HepG2 (cell line): ENCODE results near the gene STOML3. TPM values are rescaled to one million over a fixed set of nuclear protein-coding genes. Genes with fewer than 3 reads are reported as not detected.
"Not testable (repeated sequence)": the region's sequence is repeated elsewhere in the genome, so short reads cannot be mapped to it uniquely, and the experiment has no call there.

Experiments
- BRD4 ChIP-seq: sonication (generic); formaldehyde crosslinking; IDR thresholded peaks from 2 replicates; pipeline ENCODE4 v1.4.0; 2020; ENCODE audit warnings: missing genetic modification reagents
- FOXA1 ChIP-seq, 2 experiments: fragments of 450-650 bp in 1 of 2; sonication (generic) in 1 of 2; formaldehyde crosslinking in 1 of 2; IDR thresholded peaks; 2 replicates each; pipeline versions ENCODE4 v1.4.0 to v1.6.1; 2016 to 2020; ENCODE audit warnings: missing genetic modification reagents in 1 of 2
- FOXA3 ChIP-seq: IDR thresholded peaks from 2 replicates; pipeline ENCODE4 v1.6.1; 2016; ENCODE audit warnings: missing genetic modification reagents, missing compliant biosample characterization
- GABPB1 ChIP-seq: IDR thresholded peaks from 2 replicates; pipeline ENCODE4 v1.6.1; 2016; ENCODE audit warnings: mild to moderate bottlenecking, missing genetic modification reagents, moderate library complexity, missing compliant biosample characterization
- KDM2A ChIP-seq: sonication (generic); formaldehyde crosslinking; IDR thresholded peaks from 2 replicates; pipeline ENCODE4 v1.4.0; 2020; ENCODE audit warnings: low read depth, missing genetic modification reagents, borderline replicate concordance
- SALL1 ChIP-seq: sonication (generic); formaldehyde crosslinking; IDR thresholded peaks from 2 replicates; pipeline ENCODE4 v1.8.0; 2022; ENCODE audit warnings: mild to moderate bottlenecking, missing genetic modification reagents
- polyA plus RNA-seq, 8 experiments: library from polyadenylated mRNA; depleted of rRNA in 3 of 8; stranded (reverse) in 7 of 8; unstranded in 1 of 8; fragments of >200 nt; fragmentation: Illumina TruSeq in 4 of 8; extraction: Trizol in 4 of 8; gene quantifications; 2 replicates each; pipeline versions ENCODE4 v1.2.1 to v1.2.3, GENCODE V29; 2011 to 2016; ENCODE audit warnings: low read depth in 4 of 8, missing spikeins in 1 of 8, mixed read lengths in 1 of 8; ENCODE audit not compliant: insufficient read depth in 1 of 8
- total RNA-seq, 5 experiments: library from RNA; depleted of rRNA; stranded (reverse); fragments of >200 nt; fragmentation: Illumina TruSeq; extraction: Trizol; gene quantifications; 2 replicates each; pipeline ENCODE4 v1.2.3, GENCODE V29; 2016; ENCODE audit warnings: low read depth in 1 of 5
- TF ChIP-seq, protein P1 (sequence below): IDR thresholded peaks from 2 replicates; pipeline ENCODE4 v1.4.0; 2020; ENCODE audit warnings: mild to moderate bottlenecking, missing genetic modification reagents
- TF ChIP-seq, protein P2 (sequence below): sonication (generic); formaldehyde crosslinking; IDR thresholded peaks from 2 replicates; pipeline ENCODE4 v1.5.1; 2020; ENCODE audit warnings: mild to moderate bottlenecking, missing genetic modification reagents, moderate library complexity

STOML3 gene
- total and polyA plus RNA-seq, 2 of the 13 experiments (the other 11 are each of a cell fraction or from before 2014, with no cell fraction given): not detected

DNA sequence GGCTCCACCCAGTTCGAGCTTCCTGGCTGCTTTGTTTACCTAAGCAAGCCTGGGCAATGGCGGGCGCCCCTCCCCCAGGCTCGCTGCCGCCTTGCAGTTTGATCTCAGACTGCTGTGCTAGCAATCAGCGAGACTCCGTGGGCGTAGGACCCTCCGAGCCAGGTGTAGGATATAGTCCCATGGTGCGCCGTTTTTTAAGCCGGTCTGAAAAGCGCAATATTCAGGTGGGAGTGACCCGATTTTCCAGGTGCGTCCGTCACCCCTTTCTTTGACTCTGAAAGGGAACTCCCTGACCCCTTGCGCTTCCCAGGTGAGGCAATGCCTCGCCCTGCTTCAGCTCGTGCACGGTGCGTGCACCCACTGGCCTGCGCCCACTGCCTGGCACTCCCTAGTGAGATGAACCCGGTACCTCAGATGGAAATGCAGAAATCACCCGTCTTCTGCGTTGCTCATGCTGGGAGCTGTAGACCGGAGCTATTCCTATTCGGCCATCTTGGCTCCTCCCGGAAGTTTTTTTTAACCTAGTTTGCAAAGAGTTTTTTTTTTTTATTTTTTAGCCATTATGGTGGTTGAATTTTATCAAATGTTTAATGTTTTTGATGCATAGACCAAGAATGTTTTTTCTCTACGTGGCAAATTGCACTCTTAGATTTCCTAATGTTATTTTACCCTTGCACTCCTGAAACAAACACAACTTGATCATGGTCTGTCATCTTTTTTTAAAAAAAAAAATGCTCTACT is 15.9 kb upstream of the STOML3 start (continued):
- TF ChIP-seq, protein P1, sequence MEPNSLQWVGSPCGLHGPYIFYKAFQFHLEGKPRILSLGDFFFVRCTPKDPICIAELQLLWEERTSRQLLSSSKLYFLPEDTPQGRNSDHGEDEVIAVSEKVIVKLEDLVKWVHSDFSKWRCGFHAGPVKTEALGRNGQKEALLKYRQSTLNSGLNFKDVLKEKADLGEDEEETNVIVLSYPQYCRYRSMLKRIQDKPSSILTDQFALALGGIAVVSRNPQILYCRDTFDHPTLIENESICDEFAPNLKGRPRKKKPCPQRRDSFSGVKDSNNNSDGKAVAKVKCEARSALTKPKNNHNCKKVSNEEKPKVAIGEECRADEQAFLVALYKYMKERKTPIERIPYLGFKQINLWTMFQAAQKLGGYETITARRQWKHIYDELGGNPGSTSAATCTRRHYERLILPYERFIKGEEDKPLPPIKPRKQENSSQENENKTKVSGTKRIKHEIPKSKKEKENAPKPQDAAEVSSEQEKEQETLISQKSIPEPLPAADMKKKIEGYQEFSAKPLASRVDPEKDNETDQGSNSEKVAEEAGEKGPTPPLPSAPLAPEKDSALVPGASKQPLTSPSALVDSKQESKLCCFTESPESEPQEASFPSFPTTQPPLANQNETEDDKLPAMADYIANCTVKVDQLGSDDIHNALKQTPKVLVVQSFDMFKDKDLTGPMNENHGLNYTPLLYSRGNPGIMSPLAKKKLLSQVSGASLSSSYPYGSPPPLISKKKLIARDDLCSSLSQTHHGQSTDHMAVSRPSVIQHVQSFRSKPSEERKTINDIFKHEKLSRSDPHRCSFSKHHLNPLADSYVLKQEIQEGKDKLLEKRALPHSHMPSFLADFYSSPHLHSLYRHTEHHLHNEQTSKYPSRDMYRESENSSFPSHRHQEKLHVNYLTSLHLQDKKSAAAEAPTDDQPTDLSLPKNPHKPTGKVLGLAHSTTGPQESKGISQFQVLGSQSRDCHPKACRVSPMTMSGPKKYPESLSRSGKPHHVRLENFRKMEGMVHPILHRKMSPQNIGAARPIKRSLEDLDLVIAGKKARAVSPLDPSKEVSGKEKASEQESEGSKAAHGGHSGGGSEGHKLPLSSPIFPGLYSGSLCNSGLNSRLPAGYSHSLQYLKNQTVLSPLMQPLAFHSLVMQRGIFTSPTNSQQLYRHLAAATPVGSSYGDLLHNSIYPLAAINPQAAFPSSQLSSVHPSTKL (CRISPR knock-in tag): 0 out of 2 replicates have a peak, but pooled peaks have one; percentile 16
- not testable (repeated sequence) for TF ChIP-seq FOXA1 (IDR thresholded peaks at IDR 0.05)
- TF ChIP-seq FOXA1 (CRISPR knock-in tag; IDR thresholded peaks at IDR 0.05): peak; percentile 76
- TF ChIP-seq, protein P2, sequence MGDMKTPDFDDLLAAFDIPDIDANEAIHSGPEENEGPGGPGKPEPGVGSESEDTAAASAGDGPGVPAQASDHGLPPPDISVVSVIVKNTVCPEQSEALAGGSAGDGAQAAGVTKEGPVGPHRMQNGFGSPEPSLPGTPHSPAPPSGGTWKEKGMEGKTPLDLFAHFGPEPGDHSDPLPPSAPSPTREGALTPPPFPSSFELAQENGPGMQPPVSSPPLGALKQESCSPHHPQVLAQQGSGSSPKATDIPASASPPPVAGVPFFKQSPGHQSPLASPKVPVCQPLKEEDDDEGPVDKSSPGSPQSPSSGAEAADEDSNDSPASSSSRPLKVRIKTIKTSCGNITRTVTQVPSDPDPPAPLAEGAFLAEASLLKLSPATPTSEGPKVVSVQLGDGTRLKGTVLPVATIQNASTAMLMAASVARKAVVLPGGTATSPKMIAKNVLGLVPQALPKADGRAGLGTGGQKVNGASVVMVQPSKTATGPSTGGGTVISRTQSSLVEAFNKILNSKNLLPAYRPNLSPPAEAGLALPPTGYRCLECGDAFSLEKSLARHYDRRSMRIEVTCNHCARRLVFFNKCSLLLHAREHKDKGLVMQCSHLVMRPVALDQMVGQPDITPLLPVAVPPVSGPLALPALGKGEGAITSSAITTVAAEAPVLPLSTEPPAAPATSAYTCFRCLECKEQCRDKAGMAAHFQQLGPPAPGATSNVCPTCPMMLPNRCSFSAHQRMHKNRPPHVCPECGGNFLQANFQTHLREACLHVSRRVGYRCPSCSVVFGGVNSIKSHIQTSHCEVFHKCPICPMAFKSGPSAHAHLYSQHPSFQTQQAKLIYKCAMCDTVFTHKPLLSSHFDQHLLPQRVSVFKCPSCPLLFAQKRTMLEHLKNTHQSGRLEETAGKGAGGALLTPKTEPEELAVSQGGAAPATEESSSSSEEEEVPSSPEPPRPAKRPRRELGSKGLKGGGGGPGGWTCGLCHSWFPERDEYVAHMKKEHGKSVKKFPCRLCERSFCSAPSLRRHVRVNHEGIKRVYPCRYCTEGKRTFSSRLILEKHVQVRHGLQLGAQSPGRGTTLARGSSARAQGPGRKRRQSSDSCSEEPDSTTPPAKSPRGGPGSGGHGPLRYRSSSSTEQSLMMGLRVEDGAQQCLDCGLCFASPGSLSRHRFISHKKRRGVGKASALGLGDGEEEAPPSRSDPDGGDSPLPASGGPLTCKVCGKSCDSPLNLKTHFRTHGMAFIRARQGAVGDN (CRISPR knock-in tag): peak; percentile 30; the same call in 1 of the 2 replicates
- TF ChIP-seq SALL1 (CRISPR knock-in tag): 0 out of 2 replicates have a peak, but pooled peaks have one; percentile 15
- peak; percentile 55 for TF ChIP-seq FOXA3 (CRISPR knock-in tag)
- peak; percentile 32; the same call in 1 of the 2 replicates for TF ChIP-seq KDM2A (CRISPR knock-in tag)
- 0 out of 2 replicates have a peak, but pooled peaks have one; percentile 46 for TF ChIP-seq BRD4 (CRISPR knock-in tag)
- peak; percentile 37; the same call in 1 of the 2 replicates for TF ChIP-seq GABPB1 (CRISPR knock-in tag)
